WERI-Rb-1 (cell line): ENCODE results near the gene FAM237B.

Experiments used
- DNase-seq: peaks from one replicate; pipeline ENCODE4 v3.0.0-alpha.2; 2020
- H3K27ac ChIP-seq: fragments of 250-450 bp; sonication (Bioruptor Pico); 2 replicates; pipeline ENCODE4 v1.5.1; 2020; ENCODE audit warnings: mild to moderate bottlenecking, moderate library complexity
- H3K27me3 ChIP-seq: fragments of 250-450 bp; sonication (Bioruptor Pico); 2 replicates; pipeline ENCODE4 v1.5.1; 2021; ENCODE audit warnings: mild to moderate bottlenecking, low read depth, moderate library complexity; ENCODE audit not compliant: insufficient read depth, severe bottlenecking
- H3K36me3 ChIP-seq: fragments of 250-450 bp; sonication (Bioruptor Pico); 2 replicates; pipeline ENCODE4 v1.5.1; 2020; ENCODE audit warnings: mild to moderate bottlenecking, moderate library complexity
- H3K4me3 ChIP-seq: 2 replicates; pipeline ENCODE4 v1.5.1; 2011; ENCODE audit warnings: low read depth, mild to moderate bottlenecking, control low read depth, low read length
- H3K9me3 ChIP-seq: fragments of 250-450 bp; sonication (Bioruptor Pico); 2 replicates; pipeline ENCODE4 v1.5.1; 2021; ENCODE audit warnings: mild to moderate bottlenecking, moderate library complexity; ENCODE audit not compliant: severe bottlenecking
- TF ChIP-seq, protein P1 (sequence below): IDR thresholded peaks from 2 replicates; pipeline ENCODE4 v1.5.1; 2011; ENCODE audit warnings: low read depth, mild to moderate bottlenecking, control low read depth, inconsistent platforms, low read length

Gene FAM237B

DNA sequence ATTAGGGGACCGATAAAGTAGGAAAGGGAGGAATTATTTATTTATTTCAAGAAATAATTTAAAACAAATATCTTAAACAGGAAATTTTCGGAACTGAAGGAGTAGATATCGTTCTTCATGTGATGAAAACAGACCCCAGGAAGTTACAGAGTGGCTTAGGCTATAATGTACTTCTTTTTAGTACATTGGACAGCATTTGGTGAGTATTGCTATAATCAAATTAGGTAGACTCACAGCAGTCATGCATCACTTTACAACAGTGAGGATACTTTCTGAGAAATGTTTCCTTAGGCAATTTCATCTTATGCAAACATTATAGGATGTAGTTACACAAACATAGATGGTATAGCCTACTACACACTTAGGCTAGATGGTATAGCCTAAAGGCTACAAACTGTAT lies 33.0 kb downstream of the FAM237B start:
- TF ChIP-seq, protein P1, sequence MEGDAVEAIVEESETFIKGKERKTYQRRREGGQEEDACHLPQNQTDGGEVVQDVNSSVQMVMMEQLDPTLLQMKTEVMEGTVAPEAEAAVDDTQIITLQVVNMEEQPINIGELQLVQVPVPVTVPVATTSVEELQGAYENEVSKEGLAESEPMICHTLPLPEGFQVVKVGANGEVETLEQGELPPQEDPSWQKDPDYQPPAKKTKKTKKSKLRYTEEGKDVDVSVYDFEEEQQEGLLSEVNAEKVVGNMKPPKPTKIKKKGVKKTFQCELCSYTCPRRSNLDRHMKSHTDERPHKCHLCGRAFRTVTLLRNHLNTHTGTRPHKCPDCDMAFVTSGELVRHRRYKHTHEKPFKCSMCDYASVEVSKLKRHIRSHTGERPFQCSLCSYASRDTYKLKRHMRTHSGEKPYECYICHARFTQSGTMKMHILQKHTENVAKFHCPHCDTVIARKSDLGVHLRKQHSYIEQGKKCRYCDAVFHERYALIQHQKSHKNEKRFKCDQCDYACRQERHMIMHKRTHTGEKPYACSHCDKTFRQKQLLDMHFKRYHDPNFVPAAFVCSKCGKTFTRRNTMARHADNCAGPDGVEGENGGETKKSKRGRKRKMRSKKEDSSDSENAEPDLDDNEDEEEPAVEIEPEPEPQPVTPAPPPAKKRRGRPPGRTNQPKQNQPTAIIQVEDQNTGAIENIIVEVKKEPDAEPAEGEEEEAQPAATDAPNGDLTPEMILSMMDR = no peak
- no peaks in the 10 kb centered on the region for H3K9me3 ChIP-seq
- H3K4me3 ChIP-seq = no peak overlapping the region
- no peak for DNase-seq
- no peaks in the 10 kb centered on the region for H3K27me3 ChIP-seq
- H3K36me3 ChIP-seq = no peaks in the 10 kb centered on the region
- H3K27ac ChIP-seq = no peak overlapping the region

DNA sequence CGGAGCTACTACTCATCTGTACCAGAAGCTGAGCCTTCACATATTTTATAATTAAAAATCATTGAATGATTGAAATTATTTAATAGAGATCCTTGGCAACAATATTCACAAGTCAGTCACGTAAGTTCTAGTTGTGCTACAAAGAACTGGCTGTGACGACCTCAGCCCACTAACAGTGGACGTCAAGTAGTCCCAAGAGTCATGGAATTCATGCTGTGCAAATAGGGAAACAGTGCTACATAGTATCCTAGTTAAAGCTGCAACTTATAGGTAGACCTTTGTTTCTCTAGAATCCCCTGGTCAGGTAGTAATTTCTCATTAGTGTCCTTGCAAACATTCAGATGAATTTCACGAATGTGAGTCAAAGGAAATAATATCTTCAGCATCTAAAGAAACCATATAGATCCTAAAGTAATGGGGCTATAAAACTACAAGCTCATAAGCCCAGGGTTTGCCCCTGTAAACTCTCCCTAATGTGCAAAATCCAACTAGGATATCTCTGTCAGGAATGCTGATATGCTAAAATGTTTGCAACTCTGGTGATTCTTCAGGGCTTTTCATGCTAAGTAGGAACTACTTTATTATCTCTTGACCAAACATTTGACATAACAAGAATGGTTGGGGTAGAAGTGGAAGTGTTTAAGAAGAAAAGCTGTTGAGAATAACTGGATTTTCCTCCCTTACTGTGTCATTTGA lies 44.9 kb downstream of the FAM237B start:
- DNase-seq = no peak
- Histone ChIP-seq H3K27ac (no peak overlapping the region), H3K9me3 (no peaks in the 10 kb centered on the region), H3K36me3 (no peaks in the 10 kb centered on the region), H3K27me3 (no peaks in the 10 kb centered on the region), H3K4me3 (no peak overlapping the region)
- TF ChIP-seq, protein P1 = no peak

DNA sequence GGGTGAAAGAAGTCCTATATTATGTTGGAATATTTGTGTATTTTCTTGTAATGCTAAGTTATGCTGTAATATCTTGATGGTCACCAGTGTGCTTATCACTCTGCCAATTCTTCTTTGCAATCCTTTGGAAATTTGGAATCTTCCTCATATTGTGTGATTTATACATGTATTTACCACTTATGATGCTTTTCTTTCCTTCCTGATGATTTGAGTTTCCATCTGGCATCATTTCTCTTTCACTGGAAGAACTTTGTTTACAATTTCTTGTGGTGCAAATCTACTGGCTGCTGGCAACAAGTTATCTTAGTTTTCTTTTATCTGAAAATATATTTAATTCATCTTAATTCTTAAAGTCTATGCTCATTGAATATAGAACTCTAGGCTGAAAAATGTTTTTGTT lies 46.9 kb downstream of the FAM237B start:
- no peak overlapping the region for H3K27ac ChIP-seq
- H3K4me3 ChIP-seq = no peak overlapping the region
- TF ChIP-seq, protein P1 = no peak
- H3K27me3 ChIP-seq = no peaks in the 10 kb centered on the region
- no peaks in the 10 kb centered on the region for H3K36me3 ChIP-seq
- DNase-seq = no peak
- H3K9me3 ChIP-seq = no peaks in the 10 kb centered on the region

DNA sequence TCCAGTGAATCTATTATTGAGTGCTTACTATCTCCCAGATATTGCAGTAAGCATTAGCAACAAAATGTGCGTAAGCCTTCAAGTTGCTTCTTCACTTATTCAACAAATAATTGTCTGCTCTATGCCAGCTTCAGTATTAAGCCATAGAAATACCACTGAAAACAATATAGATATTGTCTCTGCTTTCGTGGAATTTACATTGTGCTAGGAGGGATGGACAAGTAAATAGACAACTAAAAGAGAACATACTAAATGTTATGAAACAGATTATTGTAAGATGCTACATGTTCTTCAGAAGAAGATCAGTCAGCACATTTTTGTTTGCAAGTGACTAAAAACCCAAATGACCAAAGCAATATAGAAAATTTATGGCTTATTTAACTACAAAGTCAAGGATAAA lies 48.9 kb downstream of the FAM237B start:
- TF ChIP-seq, protein P1 = no peak
- no peaks in the 10 kb centered on the region for H3K36me3 ChIP-seq
- no peaks in the 10 kb centered on the region for H3K27me3 ChIP-seq
- no peak for DNase-seq
- no peaks in the 10 kb centered on the region for H3K9me3 ChIP-seq
- H3K4me3 ChIP-seq = no peak overlapping the region
- no peak overlapping the region for H3K27ac ChIP-seq

DNA sequence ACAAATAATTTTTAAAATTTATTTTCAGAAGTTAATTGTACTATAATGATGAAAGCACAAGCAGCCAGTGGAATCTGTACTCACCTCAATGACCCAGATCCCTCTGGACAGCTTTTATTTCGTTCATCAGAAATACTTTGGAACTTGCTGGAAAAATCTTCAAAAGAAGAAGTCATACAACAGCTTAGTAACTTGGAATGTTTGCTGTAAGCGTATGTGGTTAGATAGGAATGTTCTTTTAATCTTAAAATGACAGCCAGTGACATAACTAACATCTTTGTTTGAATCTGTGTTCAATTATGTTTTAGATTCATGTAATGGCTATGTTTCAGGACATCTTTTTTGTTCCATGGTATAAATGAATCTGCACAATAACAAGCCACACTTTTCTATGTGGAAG lies 49.4 kb downstream of the FAM237B start:
- TF ChIP-seq, protein P1 = no peak
- Histone ChIP-seq H3K9me3 (no peaks in the 10 kb centered on the region), H3K36me3 (no peaks in the 10 kb centered on the region), H3K4me3 (no peak overlapping the region), H3K27me3 (no peaks in the 10 kb centered on the region), H3K27ac (no peak overlapping the region)
- DNase-seq = no peak
